Measurements from ENCODE around the gene FXYD6. TPM values are rescaled to one million over a fixed set of nuclear protein-coding genes. Genes with fewer than 3 reads are reported as not detected.

The FXYD6 gene
- total RNA-seq, 2 experiments from 2014 or later: not detected

DNA sequence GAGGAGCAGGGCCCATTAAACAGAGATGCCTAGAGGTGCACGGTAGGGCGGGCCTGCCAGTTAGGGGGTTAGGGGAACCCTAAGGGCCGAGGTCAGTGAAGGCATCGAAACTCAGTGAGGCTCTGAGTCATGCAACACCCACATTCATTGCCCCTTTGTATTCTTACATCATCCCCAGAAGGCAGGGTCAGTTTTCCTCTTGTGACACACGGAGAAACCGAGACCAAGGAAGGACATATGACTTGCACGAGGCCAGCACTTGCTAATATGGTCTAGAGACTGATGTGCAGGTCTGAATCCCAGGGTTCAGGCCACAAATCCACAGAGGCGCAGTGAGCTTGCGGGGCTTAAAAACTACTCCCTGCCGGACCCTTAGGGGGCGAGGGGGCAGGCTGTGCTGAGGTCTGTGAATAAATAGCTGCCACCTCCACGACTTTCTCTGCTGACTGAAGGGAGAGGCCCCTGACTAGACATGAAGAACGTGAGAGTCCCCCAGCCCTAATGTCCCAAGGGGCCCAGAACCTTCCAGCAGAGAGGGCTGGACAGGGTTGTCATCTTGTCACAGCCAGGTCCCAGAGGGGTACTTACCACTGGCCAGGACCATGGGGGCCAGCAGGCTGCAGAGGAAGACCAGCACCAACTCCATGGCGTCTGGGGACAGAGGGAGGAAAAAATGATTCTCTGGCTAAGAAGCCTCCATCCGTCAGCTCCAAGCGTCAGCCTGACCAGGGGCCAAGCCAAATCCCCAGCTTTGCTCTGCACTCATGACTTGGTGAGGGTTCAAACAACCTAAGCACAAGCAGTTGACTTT, 34.1 kb downstream of the FXYD6 start:
- Mint-ChIP-seq H3K9me3 (no peaks in the 10 kb centered on the region), H3K27ac (no peak overlapping the region), H3K36me3 (ENCODE audit: low read depth) (no peaks in the 10 kb centered on the region), H3K4me3 (no peak overlapping the region), H3K4me1 (ENCODE audit: low read depth) (peaks cover 8% of the 10 kb centered on the region), H3K27me3 (no peaks in the 10 kb centered on the region)
- intact Hi-C loops (cut with micrococcal nuclease): no loop called here
- ATAC-seq: no peak
- TF ChIP-seq, protein P1, sequence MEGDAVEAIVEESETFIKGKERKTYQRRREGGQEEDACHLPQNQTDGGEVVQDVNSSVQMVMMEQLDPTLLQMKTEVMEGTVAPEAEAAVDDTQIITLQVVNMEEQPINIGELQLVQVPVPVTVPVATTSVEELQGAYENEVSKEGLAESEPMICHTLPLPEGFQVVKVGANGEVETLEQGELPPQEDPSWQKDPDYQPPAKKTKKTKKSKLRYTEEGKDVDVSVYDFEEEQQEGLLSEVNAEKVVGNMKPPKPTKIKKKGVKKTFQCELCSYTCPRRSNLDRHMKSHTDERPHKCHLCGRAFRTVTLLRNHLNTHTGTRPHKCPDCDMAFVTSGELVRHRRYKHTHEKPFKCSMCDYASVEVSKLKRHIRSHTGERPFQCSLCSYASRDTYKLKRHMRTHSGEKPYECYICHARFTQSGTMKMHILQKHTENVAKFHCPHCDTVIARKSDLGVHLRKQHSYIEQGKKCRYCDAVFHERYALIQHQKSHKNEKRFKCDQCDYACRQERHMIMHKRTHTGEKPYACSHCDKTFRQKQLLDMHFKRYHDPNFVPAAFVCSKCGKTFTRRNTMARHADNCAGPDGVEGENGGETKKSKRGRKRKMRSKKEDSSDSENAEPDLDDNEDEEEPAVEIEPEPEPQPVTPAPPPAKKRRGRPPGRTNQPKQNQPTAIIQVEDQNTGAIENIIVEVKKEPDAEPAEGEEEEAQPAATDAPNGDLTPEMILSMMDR (IDR thresholded peaks at IDR 0.05): no peak
- no peak for DNase-seq
- ChIA-PET POLR2A (interaction anchor here (0.8 kb wide), 1 partner anchor 109 kb away, joined by 3 read pairs; no protein-coding TSS in a partner anchor), CTCF (interaction anchor here (0.7 to 10.2 kb wide), 11 partner anchors 7 to 280 kb away, joined by 3 to 205 read pairs (median 17); no protein-coding TSS in a partner anchor)

DNA sequence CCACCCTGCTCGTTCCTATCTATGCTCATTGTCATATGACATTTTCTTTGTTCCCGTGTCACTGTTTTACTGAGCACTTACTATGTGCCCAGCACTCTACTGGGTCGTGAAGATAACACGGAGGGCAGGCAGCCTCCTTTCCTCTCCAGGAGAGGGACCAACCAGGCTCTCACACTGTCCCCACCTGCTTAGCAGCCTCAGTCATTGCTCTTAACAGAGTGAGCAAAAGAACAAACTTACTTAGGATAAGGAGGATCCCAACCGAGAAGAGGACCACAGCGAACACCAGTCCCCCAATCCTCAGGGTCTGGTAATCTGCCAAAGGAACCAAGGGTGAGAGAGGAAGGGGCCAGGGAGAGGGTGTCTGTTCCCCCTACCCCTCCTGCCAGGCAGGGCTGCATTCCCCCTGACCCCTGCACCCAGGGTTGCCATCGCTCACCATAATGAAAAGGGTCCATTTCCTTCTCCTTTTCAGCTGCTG, 34.9 kb downstream of the FXYD6 start:
- POLR2A ChIA-PET: no interaction called here
- TF ChIP-seq, protein P1 (IDR thresholded peaks at IDR 0.05): no peak
- Mint-ChIP-seq H3K27ac (no peak overlapping the region), H3K4me3 (no peak overlapping the region), H3K27me3 (no peaks in the 10 kb centered on the region), H3K4me1 (ENCODE audit: low read depth) (peaks cover 8% of the 10 kb centered on the region), H3K36me3 (ENCODE audit: low read depth) (no peaks in the 10 kb centered on the region), H3K9me3 (no peaks in the 10 kb centered on the region)
- DNase-seq: no peak
- ATAC-seq: no peak
- CTCF ChIA-PET: interaction anchor here (0.7 to 10.2 kb wide), 7 partner anchors 9 to 212 kb away, joined by 3 to 205 read pairs (median 21); no protein-coding TSS in a partner anchor
- intact Hi-C loops (cut with micrococcal nuclease): no loop called here

DNA sequence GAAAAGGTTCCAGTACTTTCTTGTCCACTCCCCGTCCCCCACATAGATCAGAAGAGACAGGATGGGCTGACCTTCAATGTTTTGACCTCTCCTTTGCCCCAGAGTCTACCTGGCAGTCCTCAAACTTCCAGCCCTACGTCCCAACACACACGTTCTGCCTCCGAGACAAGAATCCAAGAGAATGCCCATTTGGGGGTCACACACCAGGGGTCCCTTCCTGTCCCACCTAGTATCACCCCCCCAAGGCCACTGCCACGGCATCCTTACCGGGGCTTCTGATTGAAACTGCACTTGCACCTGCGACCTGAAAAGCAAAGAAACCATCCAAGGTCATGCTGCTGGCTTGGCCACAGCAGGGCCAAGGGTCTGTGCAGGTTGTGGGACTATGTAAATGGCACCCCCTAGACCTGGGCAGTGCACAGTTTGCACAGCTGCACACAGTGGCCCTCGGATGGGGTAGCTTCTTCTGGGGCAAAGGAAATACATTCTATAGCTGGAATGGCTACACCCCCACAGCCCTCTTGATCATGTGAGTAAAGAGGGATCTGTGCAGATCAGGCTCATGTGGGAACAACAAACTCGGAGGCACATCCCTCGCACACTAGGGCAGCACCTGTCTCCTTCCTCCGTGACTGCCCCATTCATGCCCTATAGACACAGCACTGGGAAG, 35.4 kb downstream of the FXYD6 start:
- no peaks in the 10 kb centered on the region for H3K36me3 Mint-ChIP-seq (ENCODE audit: low read depth)
- ATAC-seq (no peak), DNase-seq (no peak)
- ChIA-PET CTCF (interaction anchor here (1.0 to 10.2 kb wide), 5 partner anchors 9 to 212 kb away, joined by 3 to 205 read pairs (median 32); no protein-coding TSS in a partner anchor), POLR2A (interaction anchor here (0.6 to 0.8 kb wide), 2 partner anchors 82 to 169 kb away, joined by 3 read pairs; no protein-coding TSS in a partner anchor)
- TF ChIP-seq, protein P1 (IDR thresholded peaks at IDR 0.05): no peak
- intact Hi-C loops (cut with micrococcal nuclease): no loop called here
- peaks cover 1% of the 10 kb centered on the region for H3K27me3 Mint-ChIP-seq
- peaks cover 8% of the 10 kb centered on the region for H3K4me1 Mint-ChIP-seq (ENCODE audit: low read depth)
- H3K4me3 Mint-ChIP-seq: no peak overlapping the region
- no peaks in the 10 kb centered on the region for H3K9me3 Mint-ChIP-seq
- no peak overlapping the region for H3K27ac Mint-ChIP-seq

DNA sequence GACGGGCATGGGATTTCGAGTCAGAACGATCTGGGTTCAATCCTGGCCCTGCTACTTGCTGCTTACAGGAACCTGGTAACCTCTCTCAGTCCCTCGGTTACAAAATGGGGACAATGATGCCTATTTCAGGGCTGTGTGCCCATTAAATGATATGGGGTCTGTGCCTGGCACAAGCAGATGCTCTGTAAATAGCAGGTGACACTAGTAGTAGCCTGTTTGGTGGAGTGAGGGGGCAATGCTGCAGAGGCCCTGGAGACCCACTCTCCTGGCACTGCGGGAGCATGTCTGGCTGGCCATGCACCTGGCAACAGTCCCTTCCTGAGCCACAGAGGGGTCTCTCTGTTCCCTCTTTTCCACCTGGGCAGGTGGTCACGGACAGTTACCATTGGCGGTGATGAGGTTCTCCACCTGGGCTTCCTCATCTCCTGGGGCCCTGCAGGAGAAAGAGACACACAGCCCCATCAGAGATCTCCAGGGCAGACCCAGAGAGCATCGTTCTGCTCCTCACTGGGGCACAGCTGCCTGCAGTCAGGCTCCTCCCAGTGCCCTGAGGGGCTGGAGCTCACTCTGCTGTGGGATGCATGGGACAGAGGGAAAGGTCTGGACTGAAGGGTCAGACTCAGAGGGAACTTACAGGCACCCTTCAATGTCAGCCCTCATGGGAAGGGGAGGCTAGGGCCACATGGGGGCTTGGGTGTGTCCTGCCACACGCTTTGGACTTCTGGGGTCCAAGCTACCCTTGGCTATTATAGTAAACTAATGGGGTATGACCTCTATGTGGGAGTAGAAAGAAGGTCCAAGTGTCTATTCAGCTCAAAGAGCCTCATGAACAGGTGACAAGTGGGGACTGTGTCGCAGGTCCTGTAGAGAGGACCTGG, 36.3 kb downstream of the FXYD6 start:
- no peak overlapping the region for H3K27ac Mint-ChIP-seq
- intact Hi-C loops (cut with micrococcal nuclease): no loop called here
- no peaks in the 10 kb centered on the region for H3K9me3 Mint-ChIP-seq
- no peak for ATAC-seq
- H3K36me3 Mint-ChIP-seq (ENCODE audit: low read depth): no peaks in the 10 kb centered on the region
- H3K27me3 Mint-ChIP-seq: peaks cover 1% of the 10 kb centered on the region
- H3K4me3 Mint-ChIP-seq: no peak overlapping the region
- TF ChIP-seq, protein P1 (IDR thresholded peaks at IDR 0.05): no peak
- ChIA-PET POLR2A (interaction anchor here (0.6 to 0.8 kb wide), 2 partner anchors 83 to 170 kb away, joined by 3 read pairs; no protein-coding TSS in a partner anchor), CTCF (interaction anchor here (1.0 to 10.2 kb wide), 3 partner anchors 9 to 213 kb away, joined by 3 to 205 read pairs (median 118); no protein-coding TSS in a partner anchor)
- DNase-seq: no peak
- peaks cover 8% of the 10 kb centered on the region for H3K4me1 Mint-ChIP-seq (ENCODE audit: low read depth)

All from activated CD8-positive, alpha-beta T cell treated with anti-CD3 and anti-CD28 coated beads for 36 hours (primary cell).